ENCODE measurements around the gene TFDP2. TPM values are rescaled to one million over a fixed set of nuclear protein-coding genes. Genes with fewer than 3 reads are reported as not detected.

TFDP2 gene
- total and polyA plus RNA-seq, 7 donors = 5.5 to 46.9 (median 29.7) TPM

GRCh38 chr3:141972399-141972798, 176.9 kb downstream of the TFDP2 start:
- no peak for ATAC-seq
- DNase-seq = no peak
- no peak for TF ChIP-seq CTCF (IDR thresholded peaks at IDR 0.05)
- Histone ChIP-seq H3K27me3 (ENCODE audit: insufficient read depth in 3 of 3, low read length in 2 of 3) (no peaks in the 10 kb centered on the region), H3K4me3 (no peak overlapping the region), H3K36me3 (ENCODE audit: insufficient read depth in 1 of 2, low read depth in 1 of 2) (peaks cover 0 to 39% of the 10 kb centered on the region in 2 donors), H3K27ac (no peak overlapping the region), H3K9me3 (no peaks in the 10 kb centered on the region), H3K4me1 (no peaks in the 10 kb centered on the region)
- intact Hi-C loops (cut with DNase I) = no loop called here
- 91 to 95% (median 93%) methylated on average over 2 of the region's 2 CpGs for WGBS, 3 donors

GRCh38 chr3:141971571-141971970, 177.8 kb downstream of the TFDP2 start:
- intact Hi-C loops (cut with DNase I) = no loop called here
- no peak for TF ChIP-seq CTCF (IDR thresholded peaks at IDR 0.05)
- Histone ChIP-seq H3K4me1 (no peaks in the 10 kb centered on the region), H3K36me3 (ENCODE audit: insufficient read depth in 1 of 2, low read depth in 1 of 2) (peaks cover 0 to 34% of the 10 kb centered on the region in 2 donors), H3K27ac (no peak overlapping the region), H3K9me3 (no peaks in the 10 kb centered on the region), H3K4me3 (no peak overlapping the region), H3K27me3 (ENCODE audit: insufficient read depth in 3 of 3, low read length in 2 of 3) (no peaks in the 10 kb centered on the region)
- 96 to 100% (median 98%) methylated on average over 1 of the region's 1 CpG for WGBS, 3 donors
- no peak for DNase-seq
- ATAC-seq = no peak

GRCh38 chr3:141969711-141970110, 179.6 kb downstream of the TFDP2 start:
- intact Hi-C loops (cut with DNase I) = loop anchor here in 1 of 2 donors (10.0 kb wide), 1 partner anchor 175 kb away; the partner anchor contains the start of gene TFDP2
- Histone ChIP-seq H3K4me1 (no peaks in the 10 kb centered on the region), H3K27me3 (ENCODE audit: insufficient read depth in 3 of 3, low read length in 2 of 3) (no peaks in the 10 kb centered on the region), H3K4me3 (no peak overlapping the region), H3K27ac (no peak overlapping the region), H3K9me3 (no peaks in the 10 kb centered on the region), H3K36me3 (ENCODE audit: insufficient read depth in 1 of 2, low read depth in 1 of 2) (peaks cover 0 to 26% of the 10 kb centered on the region in 2 donors)
- no peak for ATAC-seq
- WGBS, 3 donors = 85 to 86% (median 85%) methylated on average over 6 of the region's 6 CpGs
- no peak for DNase-seq
- no peak for TF ChIP-seq CTCF (IDR thresholded peaks at IDR 0.05)

GRCh38 chr3:141965471-141965870, 183.9 kb downstream of the TFDP2 start:
- intact Hi-C loops (cut with DNase I) = loop anchor here in 1 of 2 donors (10.0 kb wide), 1 partner anchor 179 kb away; the partner anchor contains the start of gene TFDP2
- Histone ChIP-seq H3K4me1 (no peaks in the 10 kb centered on the region), H3K9me3 (no peaks in the 10 kb centered on the region), H3K27ac (no peak overlapping the region), H3K27me3 (ENCODE audit: insufficient read depth in 3 of 3, low read length in 2 of 3) (no peaks in the 10 kb centered on the region), H3K4me3 (no peak overlapping the region), H3K36me3 (ENCODE audit: insufficient read depth in 1 of 2, low read depth in 1 of 2) (peaks cover 0 to 41% of the 10 kb centered on the region in 2 donors)
- WGBS, 3 donors = 84 to 93% (median 90%) methylated on average over 1 of the region's 1 CpG
- DNase-seq (no peak), ATAC-seq (no peak)
- no peak for TF ChIP-seq CTCF (IDR thresholded peaks at IDR 0.05)

GRCh38 chr3:141963301-141963700, 186.0 kb downstream of the TFDP2 start:
- H3K27ac ChIP-seq = no peak overlapping the region
- H3K4me3 ChIP-seq = no peak overlapping the region
- DNase-seq (no peak), ATAC-seq (no peak)
- TF ChIP-seq CTCF (IDR thresholded peaks at IDR 0.05) = no peak
- no peaks in the 10 kb centered on the region for H3K27me3 ChIP-seq (ENCODE audit: insufficient read depth in 3 of 3, low read length in 2 of 3)
- H3K9me3 ChIP-seq = no peaks in the 10 kb centered on the region
- intact Hi-C loops (cut with DNase I) = loop anchor here (2.0 to 10.0 kb wide), 3 partner anchors 182 to 319 kb away; partner anchors contain the start of gene TFDP2 (in 1 of the 2)
- H3K4me1 ChIP-seq = no peaks in the 10 kb centered on the region
- H3K36me3 ChIP-seq (ENCODE audit: insufficient read depth in 1 of 2, low read depth in 1 of 2) = peaks cover 0 to 48% of the 10 kb centered on the region in 2 donors
- 91 to 94% (median 92%) methylated on average over 4 of the region's 4 CpGs for WGBS, 3 donors

All from psoas muscle (tissue), 8 donors.